ENCODE data around the gene LCP1. TPM values are rescaled to one million over a fixed set of nuclear protein-coding genes. Genes with fewer than 3 reads are reported as not detected.

The LCP1 gene
- total and polyA plus RNA-seq, 4 donors, result 6.2 to 76.5 (median 55.4) TPM

- no peak for DNase-seq
- Histone ChIP-seq H3K9me3 (ENCODE audit: control insufficient read depth, low read length) (no peaks in the 10 kb centered on the region), H3K4me3 (ENCODE audit: low read length in 2 of 2) (no peak overlapping the region), H3K27me3 (ENCODE audit: control insufficient read depth in 1 of 2, insufficient read depth in 2 of 2, low read length in 1 of 2) (no peaks in the 10 kb centered on the region), H3K4me1 (ENCODE audit: control insufficient read depth in 1 of 2, insufficient read depth in 2 of 2, low read length in 2 of 2) (peaks cover 0 to 3% of the 10 kb centered on the region in 2 donors), H3K36me3 (ENCODE audit: control insufficient read depth in 1 of 2, insufficient read depth in 2 of 2, low read length in 1 of 2) (no peaks in the 10 kb centered on the region), H3K27ac (ENCODE audit: low read depth in 1 of 2, low read length in 2 of 2) (no peak overlapping the region)
- WGBS, 2 donors, result 77 to 80% methylated on average over 6 of the region's 6 CpGs
- intact Hi-C loops (cut with DNase I), result loop anchor here in 1 of 2 donors (5.0 kb wide), 1 partner anchor 87 kb away; no protein-coding TSS in a partner anchor
- no peak for ATAC-seq (ENCODE audit: low FRiP score)
Observed at GRCh38 chr13:46210362-46211083, 28.5 kb upstream of the LCP1 start.

GRCh38 chr13:46207828-46208227 lies 25.9 kb upstream of the LCP1 start:
- 62 to 66% methylated on average over 7 of the region's 7 CpGs for WGBS, 2 donors
- H3K27me3 ChIP-seq (ENCODE audit: control insufficient read depth in 1 of 2, insufficient read depth in 2 of 2, low read length in 1 of 2), result no peaks in the 10 kb centered on the region
- DNase-seq (no peak), ATAC-seq (ENCODE audit: low FRiP score) (no peak)
- no peak overlapping the region for H3K27ac ChIP-seq (ENCODE audit: low read depth in 1 of 2, low read length in 2 of 2)
- no peaks in the 10 kb centered on the region for H3K36me3 ChIP-seq (ENCODE audit: control insufficient read depth in 1 of 2, insufficient read depth in 2 of 2, low read length in 1 of 2)
- H3K9me3 ChIP-seq (ENCODE audit: control insufficient read depth, low read length), result no peaks in the 10 kb centered on the region
- H3K4me3 ChIP-seq (ENCODE audit: low read length in 2 of 2), result no peak overlapping the region
- H3K4me1 ChIP-seq (ENCODE audit: control insufficient read depth in 1 of 2, insufficient read depth in 2 of 2, low read length in 2 of 2), result peaks cover 0 to 3% of the 10 kb centered on the region in 2 donors
- intact Hi-C loops (cut with DNase I), result no loop called here

- intact Hi-C loops (cut with DNase I), result no loop called here
- ATAC-seq (ENCODE audit: low FRiP score), result no peak
- Histone ChIP-seq H3K9me3 (ENCODE audit: control insufficient read depth, low read length) (no peaks in the 10 kb centered on the region), H3K4me3 (ENCODE audit: low read length in 2 of 2) (no peak overlapping the region), H3K36me3 (ENCODE audit: control insufficient read depth in 1 of 2, insufficient read depth in 2 of 2, low read length in 1 of 2) (no peaks in the 10 kb centered on the region), H3K27me3 (ENCODE audit: control insufficient read depth in 1 of 2, insufficient read depth in 2 of 2, low read length in 1 of 2) (no peaks in the 10 kb centered on the region), H3K27ac (ENCODE audit: low read depth in 1 of 2, low read length in 2 of 2) (no peak overlapping the region), H3K4me1 (ENCODE audit: control insufficient read depth in 1 of 2, insufficient read depth in 2 of 2, low read length in 2 of 2) (no peaks in the 10 kb centered on the region)
- DNase-seq, result no peak
- 77 to 97% methylated on average over 1 of the region's 1 CpG for WGBS, 2 donors
Observed at GRCh38 chr13:46206143-46206542, 24.2 kb upstream of the LCP1 start.

GRCh38 chr13:46202966-46203365 lies 21.0 kb upstream of the LCP1 start:
- DNase-seq, result no peak
- H3K27ac ChIP-seq (ENCODE audit: low read depth in 1 of 2, low read length in 2 of 2), result no peak overlapping the region
- H3K4me1 ChIP-seq (ENCODE audit: control insufficient read depth in 1 of 2, insufficient read depth in 2 of 2, low read length in 2 of 2), result no peaks in the 10 kb centered on the region
- no peaks in the 10 kb centered on the region for H3K9me3 ChIP-seq (ENCODE audit: control insufficient read depth, low read length)
- WGBS, 2 donors, result 73 to 79% methylated on average over 5 of the region's 5 CpGs
- no peaks in the 10 kb centered on the region for H3K36me3 ChIP-seq (ENCODE audit: control insufficient read depth in 1 of 2, insufficient read depth in 2 of 2, low read length in 1 of 2)
- H3K27me3 ChIP-seq (ENCODE audit: control insufficient read depth in 1 of 2, insufficient read depth in 2 of 2, low read length in 1 of 2), result no peaks in the 10 kb centered on the region
- H3K4me3 ChIP-seq (ENCODE audit: low read length in 2 of 2), result no peak overlapping the region
- no peak for ATAC-seq (ENCODE audit: low FRiP score)
- intact Hi-C loops (cut with DNase I), result no loop called here

- WGBS, 2 donors, result 82 to 84% methylated on average over 3 of the region's 3 CpGs
- Histone ChIP-seq H3K36me3 (ENCODE audit: control insufficient read depth in 1 of 2, insufficient read depth in 2 of 2, low read length in 1 of 2) (no peaks in the 10 kb centered on the region), H3K27ac (ENCODE audit: low read depth in 1 of 2, low read length in 2 of 2) (no peak overlapping the region), H3K4me1 (ENCODE audit: control insufficient read depth in 1 of 2, insufficient read depth in 2 of 2, low read length in 2 of 2) (no peaks in the 10 kb centered on the region), H3K4me3 (ENCODE audit: low read length in 2 of 2) (no peak overlapping the region), H3K27me3 (ENCODE audit: control insufficient read depth in 1 of 2, insufficient read depth in 2 of 2, low read length in 1 of 2) (no peaks in the 10 kb centered on the region), H3K9me3 (ENCODE audit: control insufficient read depth, low read length) (no peaks in the 10 kb centered on the region)
- no peak for DNase-seq
- ATAC-seq (ENCODE audit: low FRiP score), result no peak
- intact Hi-C loops (cut with DNase I), result no loop called here
Observed at GRCh38 chr13:46202188-46202795, 20.3 kb upstream of the LCP1 start.

- no peak for DNase-seq
- ATAC-seq (ENCODE audit: low FRiP score), result no peak
- intact Hi-C loops (cut with DNase I), result no loop called here
- Histone ChIP-seq H3K27me3 (ENCODE audit: control insufficient read depth in 1 of 2, insufficient read depth in 2 of 2, low read length in 1 of 2) (no peaks in the 10 kb centered on the region), H3K36me3 (ENCODE audit: control insufficient read depth in 1 of 2, insufficient read depth in 2 of 2, low read length in 1 of 2) (no peaks in the 10 kb centered on the region), H3K4me1 (ENCODE audit: control insufficient read depth in 1 of 2, insufficient read depth in 2 of 2, low read length in 2 of 2) (no peaks in the 10 kb centered on the region), H3K9me3 (ENCODE audit: control insufficient read depth, low read length) (no peaks in the 10 kb centered on the region), H3K27ac (ENCODE audit: low read depth in 1 of 2, low read length in 2 of 2) (no peak overlapping the region), H3K4me3 (ENCODE audit: low read length in 2 of 2) (no peak overlapping the region)
- WGBS, 2 donors, result 88% methylated on average over 3 of the region's 3 CpGs
Observed at GRCh38 chr13:46198696-46199193, 16.8 kb upstream of the LCP1 start.

GRCh38 chr13:46197299-46198048 lies 15.5 kb upstream of the LCP1 start:
- Histone ChIP-seq H3K4me3 (ENCODE audit: low read length in 2 of 2) (no peak overlapping the region), H3K9me3 (ENCODE audit: control insufficient read depth, low read length) (no peaks in the 10 kb centered on the region), H3K27ac (ENCODE audit: low read depth in 1 of 2, low read length in 2 of 2) (no peak overlapping the region), H3K27me3 (ENCODE audit: control insufficient read depth in 1 of 2, insufficient read depth in 2 of 2, low read length in 1 of 2) (no peaks in the 10 kb centered on the region), H3K4me1 (ENCODE audit: control insufficient read depth in 1 of 2, insufficient read depth in 2 of 2, low read length in 2 of 2) (no peaks in the 10 kb centered on the region), H3K36me3 (ENCODE audit: control insufficient read depth in 1 of 2, insufficient read depth in 2 of 2, low read length in 1 of 2) (no peaks in the 10 kb centered on the region)
- DNase-seq (no peak), ATAC-seq (ENCODE audit: low FRiP score) (no peak)
- intact Hi-C loops (cut with DNase I), result no loop called here
- 76 to 77% methylated on average over 4 of the region's 4 CpGs for WGBS, 2 donors

- H3K4me1 ChIP-seq (ENCODE audit: control insufficient read depth in 1 of 2, insufficient read depth in 2 of 2, low read length in 2 of 2), result no peaks in the 10 kb centered on the region
- no peaks in the 10 kb centered on the region for H3K9me3 ChIP-seq (ENCODE audit: control insufficient read depth, low read length)
- no peak for DNase-seq
- no peak overlapping the region for H3K4me3 ChIP-seq (ENCODE audit: low read length in 2 of 2)
- no peaks in the 10 kb centered on the region for H3K36me3 ChIP-seq (ENCODE audit: control insufficient read depth in 1 of 2, insufficient read depth in 2 of 2, low read length in 1 of 2)
- no peak overlapping the region for H3K27ac ChIP-seq (ENCODE audit: low read depth in 1 of 2, low read length in 2 of 2)
- H3K27me3 ChIP-seq (ENCODE audit: control insufficient read depth in 1 of 2, insufficient read depth in 2 of 2, low read length in 1 of 2), result no peaks in the 10 kb centered on the region
- intact Hi-C loops (cut with DNase I), result no loop called here
- WGBS, 2 donors, result 90 to 93% methylated on average over 1 of the region's 1 CpG
- no peak for ATAC-seq (ENCODE audit: low FRiP score)
Observed at GRCh38 chr13:46195016-46195415, 13.0 kb upstream of the LCP1 start.
